OCI-LY7 (cell line): ENCODE results near the gene KRT26. TPM values are rescaled to one million over a fixed set of nuclear protein-coding genes. Genes with fewer than 3 reads are reported as not detected.
A peak's percentile ranks its signal among the peaks of the same experiment; 100 is the strongest.

Experiments
- BruUV-seq: library from RNA; stranded (reverse); fragments of 400-500 nt; replicated peaks from 2 replicates; lab custom pipeline; 2021; lab: Mats Ljungman, UMichigan
- CTCF ChIA-PET: fragments of 300-600 bp; sonication (Branson Sonifier 250); formaldehyde crosslinking; loops from one replicate; lab custom pipeline; 2022; ENCODE audit warnings: antibody characterized with exemption; ENCODE audit not compliant: unreplicated experiment; lab: Charles Lee
- POLR2A ChIA-PET: fragments of 300-600 bp; sonication (Branson Sonifier 250); formaldehyde crosslinking; loops from one replicate; lab custom pipeline; 2022; ENCODE audit warnings: antibody characterized with exemption; lab: Charles Lee
- DNase-seq: peaks from one replicate; pipeline ENCODE4 v3.0.0-alpha.2; 2015; ENCODE audit warnings: low spot score
- H2AFZ ChIP-seq: fragments of 200-600 bp; sonication (generic), shearing (Covaris generic); 2 replicates; pipeline ENCODE4 v1.6.1; 2014; ENCODE audit warnings: mild to moderate bottlenecking, antibody characterized with exemption, low read length, moderate library complexity
- H3K27ac ChIP-seq: fragments of 200-600 bp; sonication (generic); 2 replicates; pipeline ENCODE4 v1.5.1; 2014; ENCODE audit warnings: mixed run types, low read depth, mild to moderate bottlenecking, moderate library complexity, low read length, inconsistent platforms; ENCODE audit not compliant: poor library complexity, severe bottlenecking
- H3K36me3 ChIP-seq: fragments of 200-600 bp; sonication (generic); 2 replicates; pipeline ENCODE4 v1.6.1; 2014; ENCODE audit warnings: mild to moderate bottlenecking, antibody characterized with exemption, low read length, moderate library complexity, mixed read lengths; ENCODE audit not compliant: insufficient read depth
- H3K4me1 ChIP-seq: fragments of 200-600 bp; sonication (generic); 2 replicates; pipeline ENCODE4 v1.5.1; 2014; ENCODE audit warnings: mild to moderate bottlenecking, low read length; ENCODE audit not compliant: insufficient read depth, poor library complexity, severe bottlenecking
- H3K4me2 ChIP-seq: fragments of 200-600 bp; sonication (generic); 2 replicates; pipeline ENCODE4 v1.6.1; 2014; ENCODE audit warnings: mild to moderate bottlenecking, low read length
- H3K4me3 ChIP-seq: fragments of 200-600 bp; sonication (generic); 2 replicates; pipeline ENCODE4 v1.5.1; 2014; ENCODE audit warnings: mild to moderate bottlenecking, low read depth, low read length; ENCODE audit not compliant: poor library complexity, severe bottlenecking
- H3K79me2 ChIP-seq: fragments of 200-600 bp; sonication (generic); 2 replicates; pipeline ENCODE4 v1.6.1; 2016; ENCODE audit warnings: low read depth, mild to moderate bottlenecking, low read length, moderate library complexity, mixed read lengths; ENCODE audit not compliant: insufficient read depth
- H3K9me2 ChIP-seq: fragments of 200-600 bp; sonication (generic); 2 replicates; pipeline ENCODE4 v1.6.1; 2016; ENCODE audit warnings: mild to moderate bottlenecking, low read length, mixed read lengths; ENCODE audit not compliant: insufficient read depth
- H3K9me3 ChIP-seq: fragments of 200-600 bp; sonication (generic); 2 replicates; pipeline ENCODE4 v1.6.1; 2014; ENCODE audit warnings: mild to moderate bottlenecking, mixed run types, low read length, mixed read lengths
- H4K20me1 ChIP-seq: fragments of 200-600 bp; sonication (generic); 2 replicates; pipeline ENCODE4 v1.6.1; 2014; ENCODE audit warnings: mild to moderate bottlenecking, antibody characterized with exemption, low read length, moderate library complexity, mixed read lengths; ENCODE audit not compliant: insufficient read depth
- EZH2phosphoT487 ChIP-seq: fragments of 200-600 bp; sonication (generic); IDR thresholded peaks from 2 replicates; pipeline ENCODE4 v1.6.1; 2018; ENCODE audit warnings: low read depth, borderline replicate concordance, mild to moderate bottlenecking, mixed run types, antibody characterized with exemption, low read length, moderate library complexity, mixed read lengths
- intact Hi-C: fragments of 100-400 bp; cut with micrococcal nuclease; formaldehyde crosslinking; loops from one replicate; pipeline ENCODE4 v1.10.0; 2022; ENCODE audit not compliant: unreplicated experiment
- total RNA-seq, 2 experiments: library from RNA; depleted of rRNA in 1 of 2; stranded (reverse); fragments of >200 nt in 1 of 2; shearing (Covaris generic) in 1 of 2; gene quantifications; 2 replicates each; pipeline ENCODE4 v1.2.3, GENCODE V29; 2014 to 2022
- TF ChIP-seq, protein P1 (sequence below): fragments of 200-600 bp; sonication (generic); conservative IDR thresholded peaks from 2 replicates; pipeline ENCODE4 v1.5.1; 2014; ENCODE audit warnings: mild to moderate bottlenecking, antibody characterized with exemption, low read length, moderate library complexity, mixed read lengths

Gene KRT26
- total RNA-seq, 2 experiments from 2014 or later: not detected

DNA sequence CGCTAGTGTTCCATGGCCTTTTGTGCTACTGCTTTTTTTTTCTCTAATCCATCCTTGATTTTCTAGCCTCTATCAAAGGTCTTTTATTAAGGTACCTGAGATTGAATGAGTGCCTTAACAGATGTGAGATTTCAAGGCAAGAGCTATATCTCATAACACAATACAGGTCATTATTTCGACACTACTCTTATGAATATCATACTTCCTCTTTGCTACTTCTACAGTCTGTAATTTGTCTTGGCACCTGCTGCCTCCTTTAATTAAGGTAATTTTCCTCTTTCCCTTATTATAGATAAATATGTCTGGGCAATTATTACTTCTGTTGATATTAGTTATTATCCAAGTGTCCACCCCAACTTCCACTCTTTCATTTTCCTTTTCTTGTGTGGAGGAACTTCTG lies 22.5 kb upstream of the KRT26 start:
- Histone ChIP-seq H3K79me2 (no peaks in the 10 kb centered on the region), H3K4me2 (no peak overlapping the region), H4K20me1 (no peaks in the 10 kb centered on the region), H3K4me3 (no peak overlapping the region), H3K27ac (no peak overlapping the region), H3K9me3 (no peaks in the 10 kb centered on the region), H3K9me2 (no peaks in the 10 kb centered on the region), H3K4me1 (no peaks in the 10 kb centered on the region), H2AFZ (no peak overlapping the region), H3K36me3 (no peaks in the 10 kb centered on the region)
- no TSS peak for BruUV-seq
- POLR2A ChIA-PET: interaction anchor here (0.5 kb wide), 1 partner anchor 129 kb away, joined by 4 read pairs; the partner anchor contains the start of gene KRT222
- no peak for DNase-seq
- CTCF ChIA-PET: interaction anchor here (0.5 kb wide), 1 partner anchor 1006 kb away, joined by 6 read pairs; no protein-coding TSS in a partner anchor
- intact Hi-C loops: no loop called here
- TF ChIP-seq, protein P1, sequence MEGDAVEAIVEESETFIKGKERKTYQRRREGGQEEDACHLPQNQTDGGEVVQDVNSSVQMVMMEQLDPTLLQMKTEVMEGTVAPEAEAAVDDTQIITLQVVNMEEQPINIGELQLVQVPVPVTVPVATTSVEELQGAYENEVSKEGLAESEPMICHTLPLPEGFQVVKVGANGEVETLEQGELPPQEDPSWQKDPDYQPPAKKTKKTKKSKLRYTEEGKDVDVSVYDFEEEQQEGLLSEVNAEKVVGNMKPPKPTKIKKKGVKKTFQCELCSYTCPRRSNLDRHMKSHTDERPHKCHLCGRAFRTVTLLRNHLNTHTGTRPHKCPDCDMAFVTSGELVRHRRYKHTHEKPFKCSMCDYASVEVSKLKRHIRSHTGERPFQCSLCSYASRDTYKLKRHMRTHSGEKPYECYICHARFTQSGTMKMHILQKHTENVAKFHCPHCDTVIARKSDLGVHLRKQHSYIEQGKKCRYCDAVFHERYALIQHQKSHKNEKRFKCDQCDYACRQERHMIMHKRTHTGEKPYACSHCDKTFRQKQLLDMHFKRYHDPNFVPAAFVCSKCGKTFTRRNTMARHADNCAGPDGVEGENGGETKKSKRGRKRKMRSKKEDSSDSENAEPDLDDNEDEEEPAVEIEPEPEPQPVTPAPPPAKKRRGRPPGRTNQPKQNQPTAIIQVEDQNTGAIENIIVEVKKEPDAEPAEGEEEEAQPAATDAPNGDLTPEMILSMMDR: no peak
- no peak for TF ChIP-seq EZH2phosphoT487

DNA sequence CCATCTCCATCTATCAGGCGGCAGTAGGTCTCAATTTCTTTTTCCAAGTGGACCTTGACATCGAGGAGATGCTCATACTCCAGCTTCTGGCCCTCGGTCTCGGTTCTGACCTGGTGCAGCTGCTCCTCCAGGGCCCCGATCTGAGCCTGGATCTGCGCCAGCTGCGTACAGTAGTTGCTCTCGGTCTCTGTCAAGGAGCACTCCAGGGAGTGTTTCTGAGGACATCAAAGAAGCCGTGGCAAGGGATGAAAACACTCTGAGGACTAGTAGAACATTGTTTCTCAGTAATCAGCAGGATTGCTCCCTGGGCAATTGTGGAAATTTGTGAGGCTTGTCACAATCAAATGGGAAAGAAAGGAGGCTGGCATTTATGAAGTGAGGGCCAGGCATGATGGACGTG lies 21.8 kb upstream of the KRT26 start:
- H3K79me2 ChIP-seq: no peaks in the 10 kb centered on the region
- no peak for DNase-seq
- H4K20me1 ChIP-seq: no peaks in the 10 kb centered on the region
- no peak overlapping the region for H2AFZ ChIP-seq
- H3K27ac ChIP-seq: no peak overlapping the region
- H3K9me2 ChIP-seq: no peaks in the 10 kb centered on the region
- no peaks in the 10 kb centered on the region for H3K9me3 ChIP-seq
- TF ChIP-seq, protein P1: no peak
- TF ChIP-seq EZH2phosphoT487: no peak
- H3K36me3 ChIP-seq: no peaks in the 10 kb centered on the region
- ChIA-PET CTCF (interaction anchor here (0.5 kb wide), 1 partner anchor 1007 kb away, joined by 6 read pairs; no protein-coding TSS in a partner anchor), POLR2A (interaction anchor here (0.5 kb wide), 1 partner anchor 129 kb away, joined by 4 read pairs; the partner anchor contains the start of gene KRT222)
- no peaks in the 10 kb centered on the region for H3K4me1 ChIP-seq
- no TSS peak for BruUV-seq
- no peak overlapping the region for H3K4me3 ChIP-seq
- no peak overlapping the region for H3K4me2 ChIP-seq
- intact Hi-C loops: no loop called here

DNA sequence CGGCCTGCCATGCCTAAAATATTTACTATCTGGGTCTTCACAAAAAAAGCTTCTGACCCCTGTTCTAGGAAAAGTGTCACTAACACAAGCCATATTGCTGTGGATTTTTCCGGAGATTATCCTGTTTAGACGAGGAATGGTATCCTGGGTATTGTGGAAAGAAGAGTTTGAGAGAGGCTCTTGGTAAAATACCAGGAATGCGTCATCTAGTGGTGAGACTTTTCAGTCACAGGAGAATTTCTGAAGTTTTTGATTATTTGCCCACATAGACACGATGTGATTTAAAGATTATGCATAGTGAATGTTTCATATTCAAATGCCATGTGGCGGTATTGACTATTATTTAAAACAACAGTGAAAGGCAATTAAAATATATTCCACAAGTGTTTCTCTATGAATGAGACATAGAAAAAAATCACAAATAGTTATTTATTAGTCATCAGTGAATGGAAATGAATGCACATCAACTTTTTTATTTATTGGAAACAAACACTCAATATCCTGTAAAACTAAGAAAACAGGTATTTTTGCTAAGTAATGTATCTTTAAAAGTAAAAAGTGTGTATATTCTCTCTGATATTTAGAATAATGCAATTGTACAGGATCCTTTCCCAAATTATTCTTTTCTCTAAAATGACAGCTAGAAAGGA lies 19.9 kb upstream of the KRT26 start:
- no TSS peak for BruUV-seq
- ChIA-PET CTCF (interaction anchor here (0.6 kb wide), 1 partner anchor 717 kb away, joined by 4 read pairs; no protein-coding TSS in a partner anchor), POLR2A (interaction anchor here (0.8 kb wide), 2 partner anchors 10 to 770 kb away, joined by 3 read pairs; partner anchors contain the start of gene KRT27)
- intact Hi-C loops: no loop called here
- Histone ChIP-seq H3K27ac (no peak overlapping the region), H3K9me2 (no peaks in the 10 kb centered on the region), H3K4me1 (no peaks in the 10 kb centered on the region), H3K4me3 (no peak overlapping the region), H2AFZ (no peak overlapping the region), H3K36me3 (no peaks in the 10 kb centered on the region), H3K4me2 (no peak overlapping the region), H3K9me3 (no peaks in the 10 kb centered on the region), H4K20me1 (no peaks in the 10 kb centered on the region), H3K79me2 (no peaks in the 10 kb centered on the region)
- TF ChIP-seq EZH2phosphoT487: no peak
- TF ChIP-seq, protein P1: peak; percentile 68
- DNase-seq: no peak
